Transverse colon (tissue), 4 donors: ENCODE measurements around the gene HOXC13. TPM values are rescaled to one million over a fixed set of nuclear protein-coding genes. Genes with fewer than 3 reads are reported as not detected.

Experiments
- DNase-seq: peaks from one replicate; pipeline ENCODE4 v3.0.0-alpha.2; 2019
- H3K27ac ChIP-seq, 4 donors: fragments of 200-600 bp; sonication (generic); 2 replicates each; pipeline ENCODE4 v1.5.1; 2016 to 2018; ENCODE audit warnings: inconsistent platforms in 4 of 4
- H3K27me3 ChIP-seq: fragments of 200-600 bp; sonication (generic); 2 replicates; pipeline ENCODE4 v1.5.1; 2017; ENCODE audit warnings: inconsistent platforms
- H3K36me3 ChIP-seq, 4 donors: fragments of 200-600 bp; sonication (generic); 2 replicates each; pipeline ENCODE4 v1.5.1; 2017 to 2019; ENCODE audit warnings: inconsistent platforms in 4 of 4
- H3K4me1 ChIP-seq, 4 donors: fragments of 200-600 bp; sonication (generic); 2 replicates each; pipeline ENCODE4 v1.5.1; 2017 to 2020; ENCODE audit warnings: inconsistent platforms in 4 of 4
- H3K4me3 ChIP-seq, 4 donors: fragments of 200-600 bp; sonication (generic); 1 replicate in 1 of 4; 2 replicates in 3 of 4; pipeline versions ENCODE4 v1.5.1 to v1.6.1; 2017 to 2019; ENCODE audit warnings: inconsistent platforms in 4 of 4
- H3K9me3 ChIP-seq, 2 donors: fragments of 200-600 bp; sonication (generic); 2 replicates each; pipeline ENCODE4 v1.5.1; 2017 to 2019; ENCODE audit warnings: inconsistent platforms in 2 of 2
- EP300 ChIP-seq: sonication (generic); formaldehyde crosslinking; IDR thresholded peaks from one replicate; pipeline ENCODE4 v1.6.1; 2017; ENCODE audit warnings: antibody characterized with exemption, low read depth
- POLR2A ChIP-seq: fragments of 450-650 bp; IDR thresholded peaks from one replicate; pipeline ENCODE4 v1.6.1; 2016; ENCODE audit warnings: antibody characterized with exemption, mild to moderate bottlenecking, moderate library complexity
- POLR2AphosphoS5 ChIP-seq, 3 donors: sonication (generic); formaldehyde crosslinking; IDR thresholded peaks; one replicate each; pipeline ENCODE4 v1.6.1; 2016; ENCODE audit warnings: antibody characterized with exemption in 3 of 3
- WGBS, 2 donors: methylation state at CpG; one replicate each; pipeline ENCODE4 v1.1.5; 2018; ENCODE audit warnings: low coverage in 1 of 2; 5-methylcytosine and 5-hydroxymethylcytosine counted together
- in situ Hi-C, 4 donors: fragments of 200-750 bp; cut with MboI; loops; one replicate each; pipeline versions ENCODE4 v1.15.0 to v1.15.1; 2017; ENCODE audit warnings: low sequenced_read_pairs in 3 of 4, low pct_ligation_motif_present in 1 of 4, low pct_unique_long_range_greater_than_20kb in 1 of 4
- intact Hi-C: fragments of 100-400 bp; cut with DNase I; formaldehyde crosslinking; loops from one replicate; pipeline ENCODE4 v1.15.1; 2023; ENCODE audit warnings: low total_unique reads
- total RNA-seq, 4 donors: library from RNA; depleted of rRNA; stranded (reverse); fragments of >200 nt; gene quantifications; one replicate each; pipeline ENCODE4 v1.1.0, GENCODE V29; 2016
- TF ChIP-seq, protein P1 (sequence below), 5 experiments: fragments of 200-600 bp in 3 of 5; fragments of 450-650 bp in 2 of 5; sonication (generic) in 3 of 5; IDR thresholded peaks; 1 replicate in 2 of 5; 2 replicates in 3 of 5; pipeline ENCODE4 v1.5.1; 2016 to 2017; ENCODE audit warnings: antibody characterized with exemption in 5 of 5, inconsistent platforms in 3 of 5, mild to moderate bottlenecking in 2 of 5, moderate library complexity in 1 of 5

Gene HOXC13
- total RNA-seq, 4 donors from 2014 or later: not detected

DNA sequence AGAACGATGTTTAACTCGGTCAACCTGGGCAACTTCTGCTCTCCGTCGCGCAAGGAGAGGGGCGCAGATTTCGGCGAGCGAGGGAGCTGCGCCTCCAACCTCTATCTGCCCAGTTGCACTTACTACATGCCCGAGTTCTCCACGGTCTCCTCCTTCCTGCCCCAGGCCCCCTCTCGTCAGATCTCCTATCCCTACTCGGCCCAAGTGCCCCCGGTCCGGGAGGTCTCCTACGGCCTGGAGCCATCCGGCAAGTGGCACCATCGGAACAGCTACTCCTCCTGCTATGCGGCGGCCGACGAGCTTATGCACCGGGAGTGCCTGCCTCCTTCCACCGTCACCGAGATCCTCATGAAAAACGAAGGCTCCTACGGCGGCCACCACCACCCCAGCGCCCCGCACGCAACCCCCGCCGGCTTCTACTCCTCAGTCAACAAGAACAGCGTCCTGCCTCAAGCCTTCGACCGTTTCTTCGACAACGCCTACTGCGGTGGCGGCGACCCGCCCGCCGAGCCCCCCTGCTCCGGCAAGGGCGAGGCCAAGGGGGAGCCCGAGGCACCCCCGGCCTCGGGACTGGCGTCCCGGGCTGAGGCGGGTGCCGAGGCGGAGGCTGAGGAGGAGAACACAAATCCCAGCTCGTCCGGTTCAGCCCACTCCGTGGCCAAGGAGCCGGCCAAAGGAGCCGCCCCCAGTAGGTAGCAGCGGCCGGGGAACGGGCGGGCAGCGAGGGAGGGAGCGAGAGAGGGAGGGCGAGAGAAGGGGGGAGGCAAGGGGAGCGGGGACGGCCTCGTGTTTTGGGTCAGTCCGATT is 34.8 kb downstream of the HOXC13 start:
- in situ Hi-C loops: no loop called here
- Histone ChIP-seq H3K36me3 (no peaks in the 10 kb centered on the region), H3K9me3 (peaks cover 0 to 5% of the 10 kb centered on the region in 2 donors), H3K27me3 (peaks cover 100% of the 10 kb centered on the region), H3K4me1 (peaks cover 3 to 31% (median 20%) of the 10 kb centered on the region in 4 donors), H3K4me3 (peak overlapping the region in 1 of 4 donors; percentile 27), H3K27ac (no peak overlapping the region)
- no peak for DNase-seq
- intact Hi-C loops: no loop called here
- TF ChIP-seq, protein P1, sequence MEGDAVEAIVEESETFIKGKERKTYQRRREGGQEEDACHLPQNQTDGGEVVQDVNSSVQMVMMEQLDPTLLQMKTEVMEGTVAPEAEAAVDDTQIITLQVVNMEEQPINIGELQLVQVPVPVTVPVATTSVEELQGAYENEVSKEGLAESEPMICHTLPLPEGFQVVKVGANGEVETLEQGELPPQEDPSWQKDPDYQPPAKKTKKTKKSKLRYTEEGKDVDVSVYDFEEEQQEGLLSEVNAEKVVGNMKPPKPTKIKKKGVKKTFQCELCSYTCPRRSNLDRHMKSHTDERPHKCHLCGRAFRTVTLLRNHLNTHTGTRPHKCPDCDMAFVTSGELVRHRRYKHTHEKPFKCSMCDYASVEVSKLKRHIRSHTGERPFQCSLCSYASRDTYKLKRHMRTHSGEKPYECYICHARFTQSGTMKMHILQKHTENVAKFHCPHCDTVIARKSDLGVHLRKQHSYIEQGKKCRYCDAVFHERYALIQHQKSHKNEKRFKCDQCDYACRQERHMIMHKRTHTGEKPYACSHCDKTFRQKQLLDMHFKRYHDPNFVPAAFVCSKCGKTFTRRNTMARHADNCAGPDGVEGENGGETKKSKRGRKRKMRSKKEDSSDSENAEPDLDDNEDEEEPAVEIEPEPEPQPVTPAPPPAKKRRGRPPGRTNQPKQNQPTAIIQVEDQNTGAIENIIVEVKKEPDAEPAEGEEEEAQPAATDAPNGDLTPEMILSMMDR (IDR thresholded peaks at IDR 0.05): no peak
- TF ChIP-seq EP300: no peak
- no peak for TF ChIP-seq POLR2A
- TF ChIP-seq POLR2AphosphoS5 (IDR thresholded peaks at IDR 0.05): no peak
- WGBS, 2 donors: 0 to 25% methylated on average over 1 to 71 of the region's 71 CpGs

DNA sequence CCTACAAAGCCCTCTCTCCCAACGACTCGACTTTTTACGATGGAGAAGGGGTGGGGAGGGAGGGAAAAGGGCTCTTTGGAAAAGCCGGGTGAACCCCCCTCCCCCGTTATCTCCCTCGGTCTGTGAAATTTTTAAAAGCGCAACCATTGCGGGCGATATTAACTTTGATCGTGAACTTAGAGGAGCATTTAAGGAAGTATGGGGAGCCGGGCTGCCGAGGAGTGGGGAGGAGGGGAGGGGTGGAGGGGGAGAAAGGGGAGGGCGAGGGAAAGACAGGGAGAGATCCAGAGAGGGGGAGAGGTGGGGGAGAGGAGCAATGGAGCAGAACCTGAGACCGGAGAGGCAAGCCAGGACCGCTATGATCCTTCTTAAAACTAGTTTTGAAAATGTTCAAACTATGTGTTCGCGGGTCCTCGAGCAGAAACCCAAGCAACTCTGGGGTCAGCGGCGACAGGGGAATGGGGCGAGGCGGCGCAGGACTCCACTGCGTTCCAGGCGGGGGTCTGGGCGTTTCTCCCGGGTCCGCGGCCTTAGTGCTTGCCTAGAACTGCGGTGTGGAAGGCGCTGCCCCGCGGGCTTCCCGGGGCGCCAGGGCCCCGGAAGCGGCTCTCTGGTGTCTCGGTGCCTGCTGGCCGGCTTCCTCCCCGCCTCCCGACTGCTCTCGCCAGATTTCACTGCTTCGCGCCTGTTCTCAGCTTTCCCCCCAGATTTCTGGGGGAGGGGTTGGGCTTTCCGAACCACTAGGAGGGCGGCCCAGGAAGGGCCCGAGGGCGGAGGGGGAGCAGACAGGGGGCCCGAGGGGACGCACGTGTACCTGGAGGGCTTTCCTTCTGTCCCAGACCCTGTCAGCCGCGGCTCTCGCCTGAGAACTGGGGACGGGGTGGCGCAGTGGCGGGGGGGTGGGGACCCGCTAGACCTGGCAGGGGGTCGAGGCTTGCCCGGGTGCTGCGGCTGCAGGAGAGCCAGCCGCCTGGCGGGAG is 35.7 kb downstream of the HOXC13 start, which contains the start of gene HOTAIR:
Gene HOTAIR (minus strand): TSS at position 871 of the 980 bp plus-strand sequence.
- intact Hi-C loops: no loop called here
- DNase-seq: no peak
- 3 to 13% methylated on average over 13 to 40 of the region's 63 CpGs for WGBS, 2 donors

DNA sequence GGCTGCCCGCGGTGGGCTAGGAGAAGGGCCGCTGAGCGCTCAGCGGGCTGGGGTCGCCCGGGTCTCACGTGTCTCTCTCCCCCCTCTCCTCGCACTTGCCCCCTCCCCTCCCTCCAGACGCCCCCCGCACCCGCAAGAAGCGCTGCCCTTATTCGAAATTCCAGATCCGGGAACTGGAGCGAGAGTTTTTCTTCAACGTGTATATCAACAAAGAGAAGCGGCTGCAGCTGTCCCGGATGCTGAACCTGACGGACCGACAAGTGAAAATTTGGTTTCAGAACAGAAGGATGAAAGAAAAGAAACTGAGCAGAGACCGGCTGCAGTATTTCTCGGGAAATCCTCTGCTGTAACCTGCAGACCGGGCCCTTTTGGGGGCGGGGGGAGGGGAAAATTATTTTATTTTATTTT is 36.4 kb downstream of the HOXC13 start:
- intact Hi-C loops: no loop called here
- in situ Hi-C loops: loop anchor here in 1 of 4 donors (25.0 kb wide), 1 partner anchor 188 kb away; no protein-coding TSS in a partner anchor
- Histone ChIP-seq H3K36me3 (no peaks in the 10 kb centered on the region), H3K4me3 (peak overlapping the region in 1 of 4 donors; percentile 27), H3K9me3 (peaks cover 0 to 5% of the 10 kb centered on the region in 2 donors), H3K4me1 (peaks cover 3 to 37% (median 21%) of the 10 kb centered on the region in 4 donors), H3K27me3 (peaks cover 100% of the 10 kb centered on the region), H3K27ac (no peak overlapping the region)
- DNase-seq: no peak
- TF ChIP-seq EP300 (no peak), POLR2A (no peak), POLR2AphosphoS5 (IDR thresholded peaks at IDR 0.05) (no peak)
- TF ChIP-seq, protein P1 (IDR thresholded peaks at IDR 0.05): no peak
- WGBS, 2 donors: 32% methylated on average over 13 of the region's 25 CpGs; no CpG with 5 or more reads in 1 of the 2 donors

More for the DNA sequence above, 35.7 kb downstream of the HOXC13 start, which contains the start of gene HOTAIR:
- in situ Hi-C loops: loop anchor here in 1 of 4 donors (25.0 kb wide), 1 partner anchor 187 kb away; no protein-coding TSS in a partner anchor
- Histone ChIP-seq H3K9me3 (peaks cover 0 to 5% of the 10 kb centered on the region in 2 donors), H3K4me3 (peak within 1 kb of the TSS in 1 of 4 donors; percentile 27), H3K27ac (no peak within 1 kb of the TSS), H3K4me1 (peaks cover 3 to 37% (median 21%) of the 10 kb centered on the region in 4 donors), H3K36me3 (no peaks in the 10 kb centered on the region), H3K27me3 (peaks cover 100% of the 10 kb centered on the region)
- TF ChIP-seq POLR2AphosphoS5 (IDR thresholded peaks at IDR 0.05) (no peak), POLR2A (no peak), EP300 (no peak)
- TF ChIP-seq, protein P1 (IDR thresholded peaks at IDR 0.05): no peak
